HG03460 (cell line): ENCODE results near the gene PYGM.

Source experiments
- ATAC-seq: cut with Tn5 transposase; IDR thresholded peaks from one replicate; pipeline ENCODE4 v1.9.1; 2021; ENCODE audit not compliant: unreplicated experiment

The PYGM gene

DNA sequence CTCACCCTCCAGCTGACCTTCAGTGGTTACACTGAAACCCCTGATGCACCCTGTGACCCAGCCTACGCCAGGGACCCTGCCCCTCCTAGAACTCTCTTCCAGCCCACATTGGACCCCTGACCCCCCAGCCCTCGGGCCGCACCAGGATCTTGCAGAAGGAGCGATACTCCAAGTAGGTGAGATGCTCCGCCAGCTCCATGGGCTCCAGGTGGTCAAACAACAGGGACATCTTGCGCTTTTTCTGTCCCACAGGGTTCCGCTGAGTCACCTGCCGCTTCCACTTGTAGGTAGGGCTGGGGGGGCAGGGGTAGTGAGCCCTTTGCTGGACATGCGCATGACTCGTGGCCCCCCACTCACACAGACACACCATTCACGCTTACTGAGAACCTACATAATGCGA lies 19.9 kb downstream of the PYGM start:
- ATAC-seq, result no peak

DNA sequence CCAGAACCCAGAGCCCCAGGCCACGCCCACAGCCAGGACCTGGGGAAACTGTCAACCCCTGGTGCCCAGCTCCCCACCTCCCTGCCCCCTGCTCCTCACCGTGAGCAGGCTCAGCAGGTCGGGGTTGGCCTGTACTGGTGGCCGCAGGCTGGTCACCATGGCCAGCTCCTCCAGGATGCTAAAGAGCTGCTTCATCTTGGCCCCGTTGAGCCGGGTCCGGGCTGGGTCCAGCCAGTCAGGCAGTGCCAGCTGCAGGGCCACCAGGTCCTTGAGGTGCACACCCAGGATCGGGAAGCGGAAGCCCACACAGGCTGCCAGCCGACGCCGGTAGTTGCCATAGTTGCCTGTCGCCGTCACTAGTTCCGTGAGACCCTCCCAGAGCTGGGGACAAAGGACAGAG lies 23.1 kb downstream of the PYGM start:
- ATAC-seq, result no peak

DNA sequence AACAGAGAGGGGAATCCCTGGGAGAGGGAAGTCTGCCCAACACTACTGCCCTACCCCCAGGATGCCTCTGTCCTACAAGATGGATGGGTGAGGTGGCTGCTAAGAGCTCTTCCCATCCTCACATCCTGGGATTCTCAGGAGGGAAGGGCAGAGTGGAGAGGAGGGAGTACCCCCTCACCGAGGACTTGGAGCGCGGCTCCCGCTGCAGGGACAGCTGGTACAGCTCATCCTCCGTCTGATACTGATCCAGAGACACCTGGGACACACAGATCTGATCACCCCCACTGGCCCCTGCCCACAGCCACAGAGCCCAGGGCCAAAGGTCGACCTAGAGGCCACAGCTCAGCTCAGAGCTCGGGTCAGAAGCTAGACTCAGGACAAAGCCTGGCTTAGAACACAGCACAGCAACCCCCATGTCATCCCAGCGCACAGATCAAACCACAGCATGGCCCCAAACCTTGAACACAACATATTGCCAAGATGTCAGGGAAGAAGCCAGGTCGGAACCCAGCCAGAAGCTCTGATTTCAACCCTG lies 24.0 kb downstream of the PYGM start:
- no peak for ATAC-seq

DNA sequence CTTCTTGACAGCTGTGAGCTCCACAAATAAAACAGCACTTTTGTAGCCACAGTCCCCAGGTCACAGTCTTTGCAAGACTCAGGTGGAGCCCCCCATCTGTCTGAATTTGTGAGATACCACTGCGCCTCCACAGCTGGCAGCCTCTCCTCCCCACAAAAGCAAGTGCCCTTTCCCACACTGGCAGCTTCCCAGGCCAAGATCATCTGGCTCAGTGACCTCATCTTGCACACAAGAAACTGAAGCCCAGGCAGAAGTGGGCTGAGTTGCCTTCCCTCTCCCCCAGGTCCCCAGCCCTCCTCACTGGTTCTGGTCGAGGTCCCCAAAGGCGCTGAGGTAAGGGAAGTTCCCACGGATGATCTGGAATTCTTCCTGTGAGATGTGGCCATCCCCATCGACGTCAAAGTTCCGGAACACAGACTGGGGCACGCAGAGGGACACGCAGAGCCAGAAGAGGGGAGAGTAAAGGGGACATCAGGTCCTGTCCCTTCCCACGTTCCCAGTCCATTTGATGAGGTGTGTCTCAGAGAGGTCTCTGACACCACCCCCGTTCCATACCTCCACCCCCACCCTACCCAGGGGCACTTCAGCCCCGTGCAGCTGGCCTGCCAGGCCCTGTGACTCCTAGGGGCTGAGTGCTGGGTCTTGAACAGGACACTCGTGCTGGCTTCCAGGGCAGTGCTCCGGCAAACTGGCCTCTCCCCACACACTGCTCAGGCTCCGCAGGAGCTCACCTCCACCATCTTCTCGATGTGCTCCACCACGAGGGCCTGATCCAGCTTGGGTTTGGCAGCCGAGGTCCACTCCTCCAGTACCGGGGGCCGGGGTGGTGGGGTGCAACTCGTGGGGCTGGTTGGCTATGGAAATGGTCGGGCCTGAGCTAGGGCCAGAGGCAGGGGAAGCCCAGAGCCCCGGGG lies 24.7 kb downstream of the PYGM start:
- ATAC-seq, result no peak

DNA sequence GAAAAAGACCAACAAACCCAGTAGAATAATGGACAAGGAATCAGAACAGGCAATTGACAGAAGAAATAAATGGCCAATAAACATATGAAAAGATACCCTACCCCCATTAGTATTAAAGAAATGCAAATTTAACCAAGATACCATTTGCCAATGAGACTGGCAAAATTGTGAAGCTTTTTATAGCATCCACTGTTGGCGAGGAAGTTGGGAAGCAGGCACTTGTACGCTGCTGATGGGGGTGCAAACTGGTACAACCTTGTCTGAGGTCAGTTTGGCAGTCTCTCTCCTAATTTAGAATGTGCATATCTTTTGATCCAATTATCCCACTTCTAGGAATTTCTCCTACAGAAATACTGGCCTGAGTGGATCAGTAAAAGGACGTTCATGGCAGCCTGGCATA lies 28.2 kb downstream of the PYGM start:
- no peak for ATAC-seq

DNA sequence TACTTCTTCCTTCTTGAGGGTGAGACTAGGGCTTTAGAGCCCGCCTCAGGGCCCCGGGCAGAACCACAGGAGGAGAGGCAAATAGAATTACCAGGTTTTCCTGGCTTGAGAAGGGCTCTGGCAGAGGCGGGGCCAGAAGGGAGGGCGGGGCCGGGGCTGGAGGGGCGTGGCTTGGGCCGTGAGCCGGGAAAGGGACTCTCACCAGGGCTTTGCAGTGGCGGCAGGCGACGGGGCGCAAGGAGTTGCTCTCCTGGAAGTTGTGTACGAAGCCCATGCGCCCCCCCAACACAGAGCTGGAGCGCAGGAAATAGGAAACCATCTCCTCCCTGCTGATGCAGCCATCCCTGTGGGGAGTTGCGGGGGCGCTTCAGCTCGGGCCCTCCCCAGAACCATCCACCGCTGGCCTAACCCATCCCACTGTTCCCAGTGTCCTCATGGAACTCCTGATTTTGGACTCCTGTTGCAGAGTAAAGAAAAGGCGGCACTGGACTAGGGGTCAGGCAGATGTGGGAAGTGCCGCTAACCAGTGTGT lies 29.9 kb downstream of the PYGM start:
- ATAC-seq, result no peak

- ATAC-seq, result no peak
Measured at GRCh38 chr11:64728757-64729365, 30.9 kb downstream of the PYGM start.

GRCh38 chr11:64726867-64727530 lies 32.8 kb downstream of the PYGM start:
- no peak for ATAC-seq

DNA sequence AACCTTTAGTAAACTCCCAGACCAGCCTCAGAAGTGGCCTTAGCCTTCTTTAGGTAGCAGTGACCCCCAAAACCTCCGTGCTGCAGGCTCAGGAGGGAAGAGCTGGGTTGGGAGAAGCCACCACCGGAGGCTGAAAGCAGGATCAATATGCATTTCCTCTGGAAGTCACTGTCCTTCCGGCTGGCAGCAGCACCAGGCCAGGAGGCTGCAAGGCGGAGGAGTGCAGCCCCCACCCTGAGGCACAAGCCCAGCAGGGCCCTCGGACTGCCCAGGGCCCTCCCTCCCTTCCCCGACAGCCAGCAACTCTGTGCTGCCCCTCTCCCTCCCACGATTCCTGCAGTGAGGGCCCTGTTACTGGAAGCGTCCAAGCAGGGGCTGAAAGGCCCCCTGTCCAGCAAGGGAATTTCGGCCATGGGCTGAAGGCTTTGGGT lies 33.5 kb downstream of the PYGM start:
- ATAC-seq, result no peak

DNA sequence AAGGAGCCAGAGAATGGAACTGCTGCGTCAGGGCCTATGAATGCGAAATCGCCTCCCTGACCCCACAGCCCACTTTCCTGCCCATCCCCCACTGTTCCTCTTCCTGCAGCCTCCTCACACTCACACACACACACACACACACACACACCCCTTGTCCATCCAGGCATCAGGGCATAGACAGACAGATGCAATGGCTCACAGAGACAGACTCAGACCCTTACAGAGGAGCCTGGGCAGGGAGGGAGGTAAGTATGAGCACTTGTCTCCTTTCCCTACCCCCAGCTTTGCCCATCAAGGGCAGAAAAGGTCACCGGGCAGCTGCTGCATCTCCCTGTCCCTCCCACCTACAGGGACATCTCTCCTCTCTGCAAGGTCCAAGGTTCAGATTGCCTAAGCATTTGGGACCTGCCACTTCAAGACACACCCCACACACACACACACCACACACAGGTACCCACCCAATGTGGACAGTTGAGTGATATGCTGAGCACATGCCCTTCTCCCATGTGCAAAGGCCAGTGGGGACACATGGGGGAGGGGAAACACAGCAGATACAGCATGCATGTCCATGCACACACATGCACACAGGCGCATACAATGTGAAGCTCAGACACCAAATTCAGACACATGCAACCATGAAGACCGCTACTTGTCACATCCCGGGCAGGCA lies 34.8 kb downstream of the PYGM start:
- no peak for ATAC-seq

GRCh38 chr11:64723907-64724862 lies 35.6 kb downstream of the PYGM start:
- ATAC-seq, result peak; percentile 22

DNA sequence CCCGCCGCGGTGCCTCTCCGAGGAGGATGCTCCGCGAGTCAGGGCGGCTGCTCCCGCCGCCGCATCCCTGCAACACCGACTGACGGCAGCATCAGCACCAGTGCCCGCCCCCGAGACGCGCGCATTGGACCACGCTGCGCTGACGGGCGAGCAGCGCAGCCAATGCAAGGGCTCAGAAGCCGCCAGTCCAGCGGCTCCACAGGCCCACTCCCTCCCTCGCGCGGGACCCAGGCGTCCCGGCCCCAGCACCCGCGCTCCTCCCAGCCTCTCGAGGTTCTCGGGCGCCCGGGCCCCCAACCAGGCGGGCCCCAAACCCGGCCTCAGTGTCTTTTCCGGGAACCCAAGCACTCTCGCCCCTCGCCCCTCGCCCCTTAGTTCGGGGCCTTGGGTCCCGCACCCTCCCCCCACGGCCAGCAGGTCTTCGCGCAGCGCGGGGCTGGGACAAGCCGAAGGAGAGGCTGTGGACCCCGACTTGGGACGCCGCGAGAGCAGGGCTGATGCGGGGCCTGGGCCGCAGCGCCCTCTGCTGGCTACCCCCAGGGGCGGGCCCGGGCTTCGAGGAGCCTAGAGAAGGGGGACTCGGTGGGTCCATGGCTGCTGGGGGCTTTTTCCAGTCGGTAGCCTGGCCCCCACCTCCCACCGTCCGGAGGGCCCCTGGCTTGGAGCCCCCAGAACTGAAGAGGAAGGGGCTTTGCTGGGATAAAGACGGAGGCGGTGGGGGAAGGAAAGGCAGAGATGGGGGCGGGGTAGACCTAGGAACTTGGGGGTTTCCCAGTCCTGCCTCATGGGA lies 36.5 kb downstream of the PYGM start, which contains the start of gene NRXN2:
TSS of gene NRXN2 (minus strand) at position 81 of the 790 bp plus-strand sequence. CDS start 9,498 bp downstream, outside the sequence.
- ATAC-seq, result peak; percentile 78

DNA sequence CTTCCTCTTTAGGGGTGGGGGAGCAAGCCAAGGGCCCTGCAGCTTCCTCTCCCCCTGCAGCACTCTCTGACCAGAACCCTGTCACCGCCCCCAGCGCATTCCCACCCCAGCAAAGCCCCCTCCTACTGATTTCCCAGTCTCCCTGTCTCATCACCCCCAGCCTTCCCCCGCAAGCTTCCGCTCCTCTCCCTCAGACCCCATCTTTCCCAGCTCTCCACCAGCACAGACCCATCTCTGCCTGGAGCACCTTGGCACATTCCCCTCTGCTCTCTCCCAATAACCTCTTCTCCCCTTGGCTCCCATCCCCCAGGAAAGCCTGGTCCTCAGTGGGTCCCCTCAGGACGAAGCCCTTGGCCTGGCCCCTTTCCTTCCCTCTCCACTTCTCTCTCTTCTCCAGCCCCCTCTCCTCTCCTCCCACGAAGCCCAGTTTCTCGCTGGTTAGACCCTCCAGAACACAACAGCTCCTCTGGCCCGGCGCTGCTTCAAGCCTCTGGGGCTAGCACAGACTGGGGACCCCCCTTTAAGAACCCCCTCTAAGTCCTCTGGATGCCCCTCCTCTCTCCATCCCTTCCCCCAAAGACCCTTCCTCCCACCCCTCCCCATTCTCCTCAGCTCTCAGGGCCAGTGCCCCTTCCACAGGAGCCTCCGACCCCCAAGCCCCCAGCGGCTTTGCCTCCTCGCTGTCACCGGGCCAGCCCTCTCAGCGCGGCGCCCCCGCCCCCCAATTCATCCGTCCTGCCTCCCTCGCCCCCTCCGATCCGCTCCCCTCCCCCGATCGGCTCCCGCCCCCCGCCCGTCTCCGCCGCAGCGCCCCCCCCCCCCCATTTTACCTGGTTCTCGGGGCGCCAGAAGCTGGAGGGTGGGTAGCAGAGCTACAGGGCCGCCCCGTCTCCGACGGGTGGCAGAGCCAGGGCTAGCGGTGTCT lies 37.4 kb downstream of the PYGM start:
- ATAC-seq, result no peak

DNA sequence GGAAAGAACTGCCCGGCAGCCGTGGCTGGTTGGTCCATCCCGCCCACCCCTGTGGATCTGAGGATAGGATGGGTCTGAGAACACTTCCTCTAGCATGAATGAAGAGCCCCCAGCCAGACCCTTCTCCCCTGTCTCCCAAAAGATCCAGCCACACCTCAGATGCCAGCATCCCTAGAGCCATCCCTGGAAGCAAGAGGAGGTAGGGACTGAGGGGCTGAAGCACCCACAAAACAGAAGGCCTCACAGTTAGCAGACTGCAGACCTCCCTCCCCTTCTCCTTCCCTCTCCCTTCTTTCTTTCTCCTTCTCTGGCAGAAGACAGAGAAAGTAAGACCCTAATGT lies 38.4 kb downstream of the PYGM start:
- ATAC-seq, result no peak

- ATAC-seq, result no peak
Measured at GRCh38 chr11:64720640-64721358, 39.0 kb downstream of the PYGM start.

DNA sequence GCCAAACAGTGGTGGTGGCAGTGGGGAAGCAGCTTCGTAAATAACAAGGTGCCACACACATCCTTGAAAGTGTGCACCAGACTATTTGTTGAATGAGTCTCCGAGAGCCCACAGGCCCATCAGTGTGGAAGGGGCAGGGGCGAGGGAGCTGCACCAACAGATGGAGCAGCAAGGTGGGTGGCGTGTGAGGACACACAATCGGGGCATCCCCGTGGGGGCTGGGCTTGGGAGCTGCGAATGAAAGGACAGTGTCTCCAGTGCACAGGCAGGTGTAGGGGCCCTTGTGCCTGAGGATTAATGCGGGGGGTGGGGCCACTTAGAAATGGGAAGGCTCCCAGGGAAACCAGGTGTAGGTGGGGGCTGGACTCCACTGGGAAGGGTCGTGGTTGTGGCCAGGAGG lies 39.6 kb downstream of the PYGM start:
- ATAC-seq, result no peak

GRCh38 chr11:64719406-64719805 lies 40.4 kb downstream of the PYGM start:
- ATAC-seq, result no peak
